ENCODE data around the gene THOC6.

DNA sequence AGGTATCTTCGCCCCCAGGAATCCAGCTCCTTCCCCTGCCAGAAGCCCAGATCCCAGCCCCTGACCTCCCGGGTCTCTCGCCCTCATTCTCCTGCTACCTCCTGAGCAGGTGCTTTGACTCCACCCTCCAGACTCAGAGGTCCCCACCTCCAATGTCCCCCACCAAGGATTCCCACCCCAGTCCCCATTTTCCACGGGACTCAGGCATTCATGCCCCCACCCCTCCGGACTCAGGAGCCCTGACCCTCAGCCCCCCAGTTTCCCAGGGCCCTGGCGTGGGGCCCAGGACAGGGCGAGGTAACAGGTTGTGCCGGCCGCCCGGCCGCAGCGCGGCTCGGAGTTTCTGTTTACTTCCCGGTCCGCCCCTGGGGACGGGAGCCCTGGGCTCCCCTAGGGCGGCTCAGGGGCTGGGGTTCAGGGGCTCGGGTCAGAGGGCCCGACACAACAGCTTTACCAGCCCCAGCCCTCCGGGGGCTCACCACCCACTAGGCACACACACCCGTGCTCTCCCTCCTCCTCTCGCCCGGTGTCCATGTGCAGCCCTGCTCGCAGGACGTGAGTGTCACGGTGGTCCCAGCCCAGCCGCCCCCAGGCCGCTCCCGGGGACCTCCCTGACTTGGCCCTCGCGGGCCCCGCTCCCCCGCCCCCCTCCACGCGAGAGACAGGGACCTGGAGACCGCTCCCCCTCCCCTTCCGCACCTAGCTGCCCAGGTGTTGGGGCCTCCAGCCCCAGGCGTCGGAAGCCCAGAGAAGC is 12.3 kb downstream of the THOC6 start:
- TF ChIP-seq, protein P1, sequence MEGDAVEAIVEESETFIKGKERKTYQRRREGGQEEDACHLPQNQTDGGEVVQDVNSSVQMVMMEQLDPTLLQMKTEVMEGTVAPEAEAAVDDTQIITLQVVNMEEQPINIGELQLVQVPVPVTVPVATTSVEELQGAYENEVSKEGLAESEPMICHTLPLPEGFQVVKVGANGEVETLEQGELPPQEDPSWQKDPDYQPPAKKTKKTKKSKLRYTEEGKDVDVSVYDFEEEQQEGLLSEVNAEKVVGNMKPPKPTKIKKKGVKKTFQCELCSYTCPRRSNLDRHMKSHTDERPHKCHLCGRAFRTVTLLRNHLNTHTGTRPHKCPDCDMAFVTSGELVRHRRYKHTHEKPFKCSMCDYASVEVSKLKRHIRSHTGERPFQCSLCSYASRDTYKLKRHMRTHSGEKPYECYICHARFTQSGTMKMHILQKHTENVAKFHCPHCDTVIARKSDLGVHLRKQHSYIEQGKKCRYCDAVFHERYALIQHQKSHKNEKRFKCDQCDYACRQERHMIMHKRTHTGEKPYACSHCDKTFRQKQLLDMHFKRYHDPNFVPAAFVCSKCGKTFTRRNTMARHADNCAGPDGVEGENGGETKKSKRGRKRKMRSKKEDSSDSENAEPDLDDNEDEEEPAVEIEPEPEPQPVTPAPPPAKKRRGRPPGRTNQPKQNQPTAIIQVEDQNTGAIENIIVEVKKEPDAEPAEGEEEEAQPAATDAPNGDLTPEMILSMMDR (IDR thresholded peaks at IDR 0.05; ENCODE audit: poor library complexity, severe bottlenecking) = no peak
- TF ChIP-seq POLR2AphosphoS5 (IDR thresholded peaks at IDR 0.05) (no peak), EP300 (conservative IDR thresholded peaks at IDR 0.05; ENCODE audit: poor library complexity, severe bottlenecking) (no peak), REST (IDR thresholded peaks at IDR 0.05; ENCODE audit: borderline replicate concordance) (no peak), EZH2 (IDR thresholded peaks at IDR 0.05; ENCODE audit: borderline replicate concordance, insufficient read depth, low read length, poor library complexity, severe bottlenecking) (peak; percentile 82), TAF1 (IDR thresholded peaks at IDR 0.05; ENCODE audit: low read depth) (no peak), RAD21 (conservative IDR thresholded peaks at IDR 0.05) (no peak), SMC3 (conservative IDR thresholded peaks at IDR 0.05; ENCODE audit: poor library complexity) (no peak)
